GM10248 (cell line): ENCODE measurements around the gene PPFIA3.

ENCODE experiments used
- CTCF ChIA-PET: fragments of 300-600 bp; sonication (Branson Sonifier 250); formaldehyde crosslinking; extraction: SDS; loops from one replicate; lab custom pipeline; 2021; ENCODE audit warnings: antibody characterized with exemption; lab: Yijun Ruan, JAX
- POLR2A ChIA-PET: fragments of 350-650 bp; sonication (Branson Sonifier 250); formaldehyde crosslinking; extraction: SDS; loops from one replicate; lab custom pipeline; 2020; ENCODE audit warnings: antibody characterized with exemption; lab: Yijun Ruan, JAX
- DNase-seq: peaks from one replicate; pipeline ENCODE4 v3.0.0; 2012; ENCODE audit errors: extremely low spot score
- CTCF ChIP-seq: IDR thresholded peaks from 2 replicates; pipeline ENCODE4 v1.5.1; 2012; ENCODE audit warnings: mild to moderate bottlenecking, low read depth; ENCODE audit errors: extremely low read depth, missing control alignments, control extremely low read depth

The PPFIA3 gene

GRCh38 chr19:49109051-49109450 is 10.3 kb upstream of the PPFIA3 start:
- ChIA-PET CTCF (interaction anchor here (1.2 to 2.8 kb wide), 3 partner anchors 11 to 99 kb away, joined by 3 to 10 read pairs (median 5); no protein-coding TSS in a partner anchor), POLR2A (no interaction called here)
- DNase-seq, result no peak
- TF ChIP-seq CTCF, result no peak

GRCh38 chr19:49109569-49110233 is 9.6 kb upstream of the PPFIA3 start:
- ChIA-PET CTCF (interaction anchor here (1.2 to 2.8 kb wide), 2 partner anchors 12 to 99 kb away, joined by 3 to 10 read pairs; no protein-coding TSS in a partner anchor), POLR2A (no interaction called here)
- DNase-seq, result no peak
- no peak for TF ChIP-seq CTCF

- DNase-seq, result no peak
- TF ChIP-seq CTCF, result no peak
- CTCF ChIA-PET, result interaction anchor here (0.8 to 2.8 kb wide), 3 partner anchors 12 to 55 kb away, joined by 3 to 10 read pairs (median 3); no protein-coding TSS in a partner anchor
- POLR2A ChIA-PET, result interaction anchor here (0.6 kb wide), 1 partner anchor 199 kb away, joined by 7 read pairs; no protein-coding TSS in a partner anchor
These were observed 8.8 kb upstream of the PPFIA3 start for GRCh38 chr19:49110567-49110966.

GRCh38 chr19:49111218-49111998 is 7.9 kb upstream of the PPFIA3 start:
- CTCF ChIA-PET, result interaction anchor here (0.8 to 2.8 kb wide), 4 partner anchors 13 to 88 kb away, joined by 3 to 10 read pairs (median 4); no protein-coding TSS in a partner anchor
- POLR2A ChIA-PET, result no interaction called here
- DNase-seq, result no peak
- no peak for TF ChIP-seq CTCF

- TF ChIP-seq CTCF, result peak; percentile 75
- ChIA-PET CTCF (interaction anchor here (0.7 to 3.8 kb wide), 23 partner anchors 7 to 212 kb away, joined by 3 to 37 read pairs (median 4); partner anchors contain the start of genes GYS1, RUVBL2 and SLC6A16), POLR2A (interaction anchor here (0.6 to 1.4 kb wide), 2 partner anchors 13 to 16 kb away, joined by 6 to 7 read pairs; no protein-coding TSS in a partner anchor)
- peak; percentile 93 for DNase-seq
These were observed 5.3 kb upstream of the PPFIA3 start, which contains the start of gene LIN7B for GRCh38 chr19:49113762-49114629. TSS of gene LIN7B (plus strand) at chr19:49114370. CDS start at chr19:49114405, 35 bp downstream.
